K562 (cell line): ENCODE data around the gene WDR18. TPM values are rescaled to one million over a fixed set of nuclear protein-coding genes. Genes with fewer than 3 reads are reported as not detected.
A peak's percentile ranks its signal among the peaks of the same experiment; 100 is the strongest.

Experiments
- ATAC-seq: fragments of 200-7000 bp; cut with Tn5 transposase; 3 replicates; pipeline ENCODE4 v1.9.1; 2020; ENCODE audit warnings: moderate library complexity
- BruUV-seq: library from RNA; stranded (reverse); fragments of 400-500 nt; replicated peaks from 2 replicates; lab custom pipeline; 2021; lab: Mats Ljungman, UMichigan
- CTCF ChIA-PET: fragments of 300-600 bp; formaldehyde crosslinking; extraction: SDS; loops from one replicate; lab custom pipeline; 2021; ENCODE audit warnings: low intra/inter-chr PET ratio; lab: Yijun Ruan, JAX
- POLR2A ChIA-PET: fragments of 300-600, 350-650 bp; sonication (Branson Sonifier 250); formaldehyde crosslinking; extraction: SDS; loops from one replicate; lab custom pipeline; 2021; ENCODE audit warnings: antibody characterized with exemption, inconsistent platforms; lab: Yijun Ruan, JAX
- DNase-seq, 4 experiments: peaks; one replicate each; pipeline versions ENCODE4 v3.0.0 to v3.0.0-alpha.2; 2011 to 2018; ENCODE audit warnings: low spot score in 3 of 4, mixed read lengths in 3 of 4; ENCODE audit errors: extremely low read depth in 1 of 4
- FAIRE-seq: peaks from 2 replicates; lab custom pipeline; 2011; peaks lifted over from hg19 to GRCh38; lab: Jason Lieb, UNC
- H2AFZ ChIP-seq: 2 replicates; pipeline ENCODE4 v1.6.0; 2011; ENCODE audit warnings: low read depth, low read length, control low read depth, inconsistent platforms
- H3K27ac ChIP-seq: fragments of 200-600 bp; 3 replicates; pipeline ENCODE4 v1.8.0; 2011; ENCODE audit warnings: low read depth, mild to moderate bottlenecking, control low read depth, inconsistent platforms, low read length, moderate library complexity, mixed read lengths; ENCODE audit errors: extremely low read depth
- H3K27me3 ChIP-seq, 2 experiments: fragments of 300-600 bp in 1 of 2; 2 replicates in 1 of 2; 3 replicates in 1 of 2; pipeline versions ENCODE4 v1.6.0 to v1.8.0; 2011; ENCODE audit warnings: inconsistent platforms in 2 of 2, low read length in 2 of 2, mild to moderate bottlenecking in 1 of 2, mixed read lengths in 1 of 2, moderate library complexity in 1 of 2; ENCODE audit not compliant: control insufficient read depth in 2 of 2, insufficient read depth in 2 of 2
- H3K36me3 ChIP-seq: fragments of 300-600 bp; 3 replicates; pipeline ENCODE4 v1.8.0; 2011; ENCODE audit warnings: mild to moderate bottlenecking, low read length, inconsistent platforms; ENCODE audit not compliant: control insufficient read depth, insufficient read depth
- H3K4me1 ChIP-seq, 2 experiments: fragments of 200-600 bp in 1 of 2; replicated peaks in 1 of 2; 2 replicates in 1 of 2; 3 replicates in 1 of 2; pipeline versions ENCODE4 v1.5.1 to v1.8.0; 2011; ENCODE audit warnings: inconsistent platforms in 2 of 2, low read length in 2 of 2, mild to moderate bottlenecking in 1 of 2, mixed read lengths in 1 of 2, moderate library complexity in 1 of 2; ENCODE audit not compliant: control insufficient read depth in 2 of 2, insufficient read depth in 2 of 2
- H3K4me2 ChIP-seq: 2 replicates; pipeline ENCODE4 v1.6.1; 2011; ENCODE audit warnings: low read length, control low read depth, inconsistent platforms, mixed read lengths; ENCODE audit not compliant: insufficient read depth
- H3K4me3 ChIP-seq: fragments of 200-600 bp; sonication (generic), shearing (Covaris generic); 2 replicates; pipeline ENCODE4 v1.5.1; 2016; ENCODE audit warnings: control low read depth, inconsistent platforms
- H3K79me2 ChIP-seq: fragments of 200-600 bp; 3 replicates; pipeline ENCODE4 v1.8.0; 2011; ENCODE audit warnings: low read length, inconsistent platforms; ENCODE audit not compliant: control insufficient read depth, insufficient read depth
- H3K9ac ChIP-seq, 2 experiments: 2 replicates each; pipeline versions ENCODE4 v1.6.0 to v1.6.1; 2011; ENCODE audit warnings: low read depth in 2 of 2, low read length in 2 of 2, control low read depth in 1 of 2, inconsistent platforms in 1 of 2, mild to moderate bottlenecking in 1 of 2, mixed read lengths in 1 of 2; ENCODE audit not compliant: insufficient read depth in 1 of 2
- H3K9me1 ChIP-seq: one replicate; pipeline ENCODE4 v1.6.0; 2011; ENCODE audit warnings: inconsistent platforms, mild to moderate bottlenecking, low read length, moderate library complexity; ENCODE audit not compliant: control insufficient read depth, insufficient read depth
- H3K9me3 ChIP-seq: replicated peaks from 2 replicates; pipeline ENCODE4 v1.5.1; 2011; ENCODE audit warnings: low read depth, low read length, inconsistent platforms; ENCODE audit not compliant: control insufficient read depth, insufficient read depth
- H4K20me1 ChIP-seq: replicated peaks from 2 replicates; pipeline ENCODE4 v1.6.1; 2011; ENCODE audit warnings: low read length, inconsistent platforms, mixed read lengths; ENCODE audit not compliant: control insufficient read depth, insufficient read depth
- BRD9 ChIP-seq: fragments of 450-650 bp; IDR thresholded peaks from 2 replicates; pipeline ENCODE4 v1.6.1; 2018; ENCODE audit warnings: low read depth; ENCODE audit not compliant: partially characterized antibody
- CBX5 ChIP-seq: IDR thresholded peaks from 2 replicates; pipeline ENCODE4 v1.6.1; 2014; ENCODE audit warnings: low read depth, borderline replicate concordance
- HNRNPLL ChIP-seq: fragments of 200-400 bp; formaldehyde crosslinking; IDR thresholded peaks from 2 replicates; pipeline ENCODE4 v1.6.1; 2017; ENCODE audit warnings: low read length, low read depth, mild to moderate bottlenecking; ENCODE audit not compliant: poor library complexity, severe bottlenecking
- MCM5 ChIP-seq: fragments of 450-650 bp; IDR thresholded peaks from 2 replicates; pipeline ENCODE4 v1.6.1; 2016; ENCODE audit warnings: low read depth
- NR1H2 ChIP-seq: sonication (generic); formaldehyde crosslinking; IDR thresholded peaks from 2 replicates; pipeline ENCODE4 v1.4.0; 2020; ENCODE audit warnings: mild to moderate bottlenecking, missing genetic modification reagents
- NR3C1 ChIP-seq: sonication (generic); formaldehyde crosslinking; IDR thresholded peaks from 2 replicates; pipeline ENCODE4 v1.8.1; 2022; ENCODE audit warnings: missing genetic modification reagents
- ZNF140 ChIP-seq: fragments of 250-450 bp; sonication (Bioruptor Pico); IDR thresholded peaks from 2 replicates; pipeline ENCODE4 v1.8.0; 2021; ENCODE audit warnings: moderate library complexity, mild to moderate bottlenecking, inconsistent platforms
- WGBS: fragments of 100-300 bp; shearing (Covaris generic); methylation state at CpG from one replicate; pipeline ENCODE4 v1.1.6; 2016; ENCODE audit warnings: low coverage, mixed read lengths; ENCODE audit not compliant: insufficient coverage; ENCODE audit errors: missing lambda C conversion rate; 5-methylcytosine and 5-hydroxymethylcytosine counted together
- in situ Hi-C: fragments of 300-500 bp; cut with MboI; formaldehyde crosslinking; loops from 4 replicates; pipeline ENCODE4 v1.15.0; 2018; ENCODE audit warnings: inconsistent platforms, mixed read lengths
- intact Hi-C: fragments of 100-400 bp; cut with micrococcal nuclease; formaldehyde crosslinking; loops from 2 replicates; pipeline ENCODE4 v1.14.2; 2022
- polyA plus RNA-seq, 8 experiments: library from polyadenylated mRNA; depleted of rRNA in 4 of 8; stranded (reverse) in 5 of 8; unstranded in 3 of 8; fragments of >200 nt; fragmentation: Nextera tagmentation in 2 of 8; fragmentation: Illumina TruSeq in 1 of 8; extraction: Ambion mirVana in 2 of 8; extraction: Trizol in 1 of 8; gene quantifications; 2 replicates each; pipeline versions ENCODE4 v1.2.1 to v1.2.3, GENCODE V29; 2011 to 2014; ENCODE audit warnings: inconsistent platforms in 1 of 8, missing spikeins in 1 of 8
- total RNA-seq, 7 experiments: library from RNA; depleted of rRNA in 6 of 7; stranded (reverse); fragments of >200 nt in 6 of 7; fragmentation: Illumina TruSeq in 2 of 7; extraction: Trizol in 2 of 7; gene quantifications; 2 replicates each; pipeline versions ENCODE4 v1.2.1 to v1.2.3, GENCODE V29; 2011 to 2021; ENCODE audit warnings: low replicate concordance in 1 of 7
- TF ChIP-seq, protein P1 (sequence below), 3 experiments: IDR thresholded peaks in 2 of 3; conservative IDR thresholded peaks in 1 of 3; 2 replicates each; pipeline ENCODE4 v1.5.1; 2011 to 2012; ENCODE audit warnings: low read length in 3 of 3, mild to moderate bottlenecking in 3 of 3, control low read depth in 2 of 3, improper control_type of control experiment in 1 of 3, inconsistent platforms in 1 of 3, low read depth in 1 of 3, mixed read lengths in 1 of 3, moderate library complexity in 1 of 3; ENCODE audit not compliant: insufficient read depth in 2 of 3
- TF ChIP-seq, protein P2 (sequence below): sonication (generic); formaldehyde crosslinking; IDR thresholded peaks from 2 replicates; pipeline ENCODE4 v1.8.1; 2022; ENCODE audit warnings: missing genetic modification reagents
- TF ChIP-seq, protein P3 (sequence below): IDR thresholded peaks from 3 replicates; pipeline ENCODE4 v1.6.1; 2011; ENCODE audit warnings: borderline replicate concordance, mild to moderate bottlenecking; ENCODE audit not compliant: insufficient read length, insufficient read depth
- TF ChIP-seq, protein P4 (sequence below): IDR thresholded peaks from 2 replicates; pipeline ENCODE4 v1.6.1; 2011; ENCODE audit warnings: borderline replicate concordance, low read depth, mild to moderate bottlenecking, moderate library complexity, low read length; ENCODE audit not compliant: insufficient read depth, poor library complexity, severe bottlenecking

The WDR18 gene
- total and polyA plus RNA-seq, 9 of the 15 experiments (the other 6 are each of a cell fraction or from before 2014, with no cell fraction given), result 0.65 to 181 (median 30.1) TPM

DNA sequence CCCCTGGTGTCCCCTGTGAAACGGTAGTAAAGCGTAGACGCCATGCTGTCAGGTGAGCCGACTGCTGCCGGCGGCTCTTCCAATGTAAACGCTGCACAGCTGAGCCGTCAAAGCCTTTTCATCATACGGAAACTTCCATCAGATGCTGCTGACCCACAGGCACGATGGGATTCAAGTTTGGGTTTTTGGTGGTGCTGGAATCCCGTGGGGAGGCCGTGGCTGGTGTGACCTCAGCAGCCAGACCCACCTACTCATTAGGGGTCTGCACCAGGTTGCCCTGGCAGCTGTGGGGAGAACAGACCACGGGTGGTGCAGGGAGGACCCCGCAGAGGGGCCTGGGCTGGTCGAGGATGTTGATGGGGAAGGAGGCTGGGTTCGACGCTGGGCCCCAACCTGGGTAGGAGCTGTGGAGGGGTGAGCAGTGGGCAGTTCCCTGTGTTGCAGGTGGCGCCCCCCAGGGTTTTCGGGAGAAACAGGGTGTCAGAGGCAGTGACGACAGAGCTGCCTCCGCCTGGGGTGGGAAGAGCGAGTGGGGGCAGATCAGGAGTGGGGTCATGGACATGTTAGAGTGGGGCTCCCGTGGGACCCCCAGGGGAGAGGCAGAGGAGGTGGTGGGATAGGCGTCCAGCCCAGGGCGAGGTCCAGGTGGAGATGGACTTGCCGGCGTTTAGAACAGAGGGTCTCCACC, 22.7 kb downstream of the WDR18 start:
- 65% methylated on average over 27 of the region's 27 CpGs for WGBS
- Histone ChIP-seq H3K27me3 (no peaks in the 10 kb centered on the region), H3K9ac (peak overlapping the region in 1 of 2 experiments; percentile 45; a peak in 1 of 4 replicates), H3K4me1 (peaks cover 0 to 70% of the 10 kb centered on the region in 2 experiments; a peak in 2 of 5 replicates), H3K4me3 (no peak overlapping the region), H3K36me3 (peaks cover 28% of the 10 kb centered on the region; the same call in 1 of the 3 replicates), H2AFZ (no peak overlapping the region), H3K4me2 (no peak overlapping the region), H4K20me1 (no peaks in the 10 kb centered on the region), H3K79me2 (no peaks in the 10 kb centered on the region), H3K9me1 (no peaks in the 10 kb centered on the region), H3K27ac (no peak overlapping the region), H3K9me3 (no peaks in the 10 kb centered on the region)
- no peak for FAIRE-seq
- DNase-seq, result no peak
- no peak for ATAC-seq
- TF ChIP-seq, protein P1, sequence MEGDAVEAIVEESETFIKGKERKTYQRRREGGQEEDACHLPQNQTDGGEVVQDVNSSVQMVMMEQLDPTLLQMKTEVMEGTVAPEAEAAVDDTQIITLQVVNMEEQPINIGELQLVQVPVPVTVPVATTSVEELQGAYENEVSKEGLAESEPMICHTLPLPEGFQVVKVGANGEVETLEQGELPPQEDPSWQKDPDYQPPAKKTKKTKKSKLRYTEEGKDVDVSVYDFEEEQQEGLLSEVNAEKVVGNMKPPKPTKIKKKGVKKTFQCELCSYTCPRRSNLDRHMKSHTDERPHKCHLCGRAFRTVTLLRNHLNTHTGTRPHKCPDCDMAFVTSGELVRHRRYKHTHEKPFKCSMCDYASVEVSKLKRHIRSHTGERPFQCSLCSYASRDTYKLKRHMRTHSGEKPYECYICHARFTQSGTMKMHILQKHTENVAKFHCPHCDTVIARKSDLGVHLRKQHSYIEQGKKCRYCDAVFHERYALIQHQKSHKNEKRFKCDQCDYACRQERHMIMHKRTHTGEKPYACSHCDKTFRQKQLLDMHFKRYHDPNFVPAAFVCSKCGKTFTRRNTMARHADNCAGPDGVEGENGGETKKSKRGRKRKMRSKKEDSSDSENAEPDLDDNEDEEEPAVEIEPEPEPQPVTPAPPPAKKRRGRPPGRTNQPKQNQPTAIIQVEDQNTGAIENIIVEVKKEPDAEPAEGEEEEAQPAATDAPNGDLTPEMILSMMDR (IDR thresholded peaks at IDR 0.05 in 2 of 3, conservative IDR thresholded peaks at IDR 0.05 in 1 of 3; ENCODE audit: insufficient read depth in 2 of 3, low read depth in 1 of 3, low read length in 3 of 3), result peak in 1 of 3 experiments; percentile 5; a peak in 1 of 6 replicates
- TF ChIP-seq MCM5, result no peak
- no peak for TF ChIP-seq ZNF140 (CRISPR knock-in tag)
- no peak for TF ChIP-seq NR3C1 (CRISPR knock-in tag)
- TF ChIP-seq CBX5, result no peak
- TF ChIP-seq, protein P2, sequence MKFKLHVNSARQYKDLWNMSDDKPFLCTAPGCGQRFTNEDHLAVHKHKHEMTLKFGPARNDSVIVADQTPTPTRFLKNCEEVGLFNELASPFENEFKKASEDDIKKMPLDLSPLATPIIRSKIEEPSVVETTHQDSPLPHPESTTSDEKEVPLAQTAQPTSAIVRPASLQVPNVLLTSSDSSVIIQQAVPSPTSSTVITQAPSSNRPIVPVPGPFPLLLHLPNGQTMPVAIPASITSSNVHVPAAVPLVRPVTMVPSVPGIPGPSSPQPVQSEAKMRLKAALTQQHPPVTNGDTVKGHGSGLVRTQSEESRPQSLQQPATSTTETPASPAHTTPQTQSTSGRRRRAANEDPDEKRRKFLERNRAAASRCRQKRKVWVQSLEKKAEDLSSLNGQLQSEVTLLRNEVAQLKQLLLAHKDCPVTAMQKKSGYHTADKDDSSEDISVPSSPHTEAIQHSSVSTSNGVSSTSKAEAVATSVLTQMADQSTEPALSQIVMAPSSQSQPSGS (CRISPR knock-in tag), result no peak
- TF ChIP-seq, protein P3, sequence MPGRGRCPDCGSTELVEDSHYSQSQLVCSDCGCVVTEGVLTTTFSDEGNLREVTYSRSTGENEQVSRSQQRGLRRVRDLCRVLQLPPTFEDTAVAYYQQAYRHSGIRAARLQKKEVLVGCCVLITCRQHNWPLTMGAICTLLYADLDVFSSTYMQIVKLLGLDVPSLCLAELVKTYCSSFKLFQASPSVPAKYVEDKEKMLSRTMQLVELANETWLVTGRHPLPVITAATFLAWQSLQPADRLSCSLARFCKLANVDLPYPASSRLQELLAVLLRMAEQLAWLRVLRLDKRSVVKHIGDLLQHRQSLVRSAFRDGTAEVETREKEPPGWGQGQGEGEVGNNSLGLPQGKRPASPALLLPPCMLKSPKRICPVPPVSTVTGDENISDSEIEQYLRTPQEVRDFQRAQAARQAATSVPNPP, result no peak
- TF ChIP-seq BRD9, result no peak
- no peak for TF ChIP-seq NR1H2 (CRISPR knock-in tag)
- TF ChIP-seq HNRNPLL, result no peak
- TF ChIP-seq, protein P4, sequence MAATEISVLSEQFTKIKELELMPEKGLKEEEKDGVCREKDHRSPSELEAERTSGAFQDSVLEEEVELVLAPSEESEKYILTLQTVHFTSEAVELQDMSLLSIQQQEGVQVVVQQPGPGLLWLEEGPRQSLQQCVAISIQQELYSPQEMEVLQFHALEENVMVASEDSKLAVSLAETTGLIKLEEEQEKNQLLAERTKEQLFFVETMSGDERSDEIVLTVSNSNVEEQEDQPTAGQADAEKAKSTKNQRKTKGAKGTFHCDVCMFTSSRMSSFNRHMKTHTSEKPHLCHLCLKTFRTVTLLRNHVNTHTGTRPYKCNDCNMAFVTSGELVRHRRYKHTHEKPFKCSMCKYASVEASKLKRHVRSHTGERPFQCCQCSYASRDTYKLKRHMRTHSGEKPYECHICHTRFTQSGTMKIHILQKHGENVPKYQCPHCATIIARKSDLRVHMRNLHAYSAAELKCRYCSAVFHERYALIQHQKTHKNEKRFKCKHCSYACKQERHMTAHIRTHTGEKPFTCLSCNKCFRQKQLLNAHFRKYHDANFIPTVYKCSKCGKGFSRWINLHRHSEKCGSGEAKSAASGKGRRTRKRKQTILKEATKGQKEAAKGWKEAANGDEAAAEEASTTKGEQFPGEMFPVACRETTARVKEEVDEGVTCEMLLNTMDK, result peak; percentile 36
- intact Hi-C loops, result no loop called here
- ChIA-PET POLR2A (interaction anchor here (0.6 to 1.0 kb wide), 3 partner anchors 10 to 21 kb away, joined by 3 to 4 read pairs (median 3); no protein-coding TSS in a partner anchor), CTCF (no interaction called here)
- in situ Hi-C loops, result no loop called here
- no TSS peak for BruUV-seq
